HCT116 (cell line): ENCODE results near the gene IQSEC3. TPM values are rescaled to one million over a fixed set of nuclear protein-coding genes. Genes with fewer than 3 reads are reported as not detected.

Experiments
- ATAC-seq: fragments of 200-7000 bp; cut with Tn5 transposase; 2 replicates; pipeline ENCODE4 v1.9.1; 2020; ENCODE audit warnings: mild to moderate bottlenecking, moderate library complexity
- BruUV-seq: library from RNA; stranded (reverse); fragments of 400-500 nt; replicated peaks from 2 replicates; lab custom pipeline; 2021; lab: Mats Ljungman, UMichigan
- CTCF ChIA-PET: fragments of 300-600 bp; sonication (Branson Sonifier 250); formaldehyde crosslinking; loops from one replicate; lab custom pipeline; 2021; ENCODE audit warnings: antibody characterized with exemption; lab: Charles Lee
- POLR2A ChIA-PET: fragments of 300-600, 350-600 bp; sonication (Branson Sonifier 250); formaldehyde crosslinking; loops from one replicate; lab custom pipeline; 2021; ENCODE audit warnings: antibody characterized with exemption; lab: Charles Lee
- RAD21 ChIA-PET, 2 experiments: fragments of 300-600 bp; sonication (Branson Sonifier 250); formaldehyde crosslinking; loops; one replicate each; lab custom pipeline; 2023; ENCODE audit warnings: low total read pairs in 2 of 2; ENCODE audit not compliant: uncharacterized antibody in 2 of 2, unreplicated experiment in 2 of 2, low non-redundant PET in 1 of 2; lab: Charles Lee
- DNase-seq: peaks from one replicate; pipeline ENCODE4 v3.0.0-alpha.2; 2010; ENCODE audit warnings: low read depth, low spot score
- H2AFZ ChIP-seq: fragments of 200-600 bp; shearing (Covaris generic), sonication (generic); 2 replicates; pipeline ENCODE4 v1.6.1; 2017; ENCODE audit warnings: low read depth, mixed run types, mixed read lengths, antibody characterized with exemption, low read length; ENCODE audit not compliant: poor library complexity, severe bottlenecking
- H3K27ac ChIP-seq: 2 replicates; pipeline ENCODE4 v1.5.1; 2012; ENCODE audit warnings: low read depth, low read length
- H3K27me3 ChIP-seq: fragments of 200-600 bp; sonication (generic); 2 replicates; pipeline ENCODE4 v1.6.1; 2016; ENCODE audit warnings: mixed run types, low read length, mixed read lengths; ENCODE audit not compliant: insufficient read depth
- H3K36me3 ChIP-seq, 2 experiments: fragments of 200-500 bp in 1 of 2; fragments of 200-600 bp in 1 of 2; sonication (Bioruptor generic) in 1 of 2; sonication (generic) in 1 of 2; 2 replicates each; pipeline versions ENCODE4 v1.5.1 to v1.6.1; 2014 to 2016; ENCODE audit warnings: low read length in 2 of 2, inconsistent platforms in 1 of 2, mixed read lengths in 1 of 2, mixed run types in 1 of 2; ENCODE audit not compliant: insufficient read depth in 2 of 2, control insufficient read depth in 1 of 2
- H3K4me1 ChIP-seq, 2 experiments: fragments of 200-600 bp in 1 of 2; sonication (generic) in 1 of 2; 2 replicates each; pipeline versions ENCODE4 v1.5.1 to v1.6.1; 2012 to 2017; ENCODE audit warnings: low read length in 2 of 2, inconsistent platforms in 1 of 2, mild to moderate bottlenecking in 1 of 2, mixed read lengths in 1 of 2, mixed run types in 1 of 2, moderate library complexity in 1 of 2; ENCODE audit not compliant: insufficient read depth in 2 of 2, control insufficient read depth in 1 of 2
- H3K4me2 ChIP-seq: fragments of 200-600 bp; sonication (generic); 2 replicates; pipeline ENCODE4 v1.6.1; 2017; ENCODE audit warnings: mixed run types, low read length, mixed read lengths
- H3K4me3 ChIP-seq, 2 experiments: fragments of 200-600 bp in 1 of 2; sonication (generic) in 1 of 2; replicated peaks in 1 of 2; 2 replicates each; pipeline ENCODE4 v1.5.1; 2011 to 2016; ENCODE audit warnings: low read length in 2 of 2, control low read depth in 1 of 2, low read depth in 1 of 2, mild to moderate bottlenecking in 1 of 2, mixed read lengths in 1 of 2, mixed run types in 1 of 2
- H3K79me2 ChIP-seq: fragments of 200-600 bp; sonication (generic); 2 replicates; pipeline ENCODE4 v1.6.1; 2017; ENCODE audit warnings: mild to moderate bottlenecking, mixed run types, low read length, moderate library complexity, mixed read lengths; ENCODE audit not compliant: insufficient read depth
- H3K9ac ChIP-seq: fragments of 200-600 bp; sonication (generic); 2 replicates; pipeline ENCODE4 v1.6.1; 2016; ENCODE audit warnings: low read length, mixed read lengths
- H3K9me2 ChIP-seq: fragments of 200-600 bp; sonication (generic), shearing (Covaris generic); 2 replicates; pipeline ENCODE4 v1.6.1; 2017; ENCODE audit warnings: mixed run types, mild to moderate bottlenecking, moderate library complexity; ENCODE audit not compliant: insufficient read depth
- H3K9me3 ChIP-seq, 2 experiments: fragments of 200-500 bp in 1 of 2; fragments of 200-600 bp in 1 of 2; sonication (Bioruptor generic) in 1 of 2; sonication (generic) in 1 of 2; 2 replicates each; pipeline ENCODE4 v1.6.1; 2014 to 2017; ENCODE audit warnings: low read length in 2 of 2, mixed read lengths in 2 of 2, inconsistent platforms in 1 of 2, low read depth in 1 of 2, mild to moderate bottlenecking in 1 of 2, mixed run types in 1 of 2, moderate library complexity in 1 of 2; ENCODE audit not compliant: control insufficient read depth in 1 of 2, insufficient read depth in 1 of 2
- H4K20me1 ChIP-seq: fragments of 200-600 bp; sonication (generic), shearing (Covaris generic); 2 replicates; pipeline ENCODE4 v1.6.1; 2017; ENCODE audit warnings: mixed run types, mild to moderate bottlenecking, moderate library complexity; ENCODE audit not compliant: insufficient read depth
- CBX3 ChIP-seq: IDR thresholded peaks from 2 replicates; pipeline ENCODE4 v1.6.1; 2012; ENCODE audit warnings: low read depth
- CTCF ChIP-seq, 3 experiments: fragments of 200-600 bp in 1 of 3; sonication (generic) in 1 of 3; IDR thresholded peaks in 2 of 3; conservative IDR thresholded peaks in 1 of 3; 2 replicates each; pipeline ENCODE4 v1.5.1; 2012 to 2017; ENCODE audit warnings: low read depth in 2 of 3, low read length in 2 of 3, antibody characterized with exemption in 1 of 3, borderline replicate concordance in 1 of 3, control low read depth in 1 of 3, mild to moderate bottlenecking in 1 of 3, mixed read lengths in 1 of 3, mixed run types in 1 of 3, moderate library complexity in 1 of 3; ENCODE audit not compliant: insufficient read depth in 1 of 3
- EGR1 ChIP-seq: IDR thresholded peaks from 2 replicates; pipeline ENCODE4 v1.6.1; 2012; ENCODE audit warnings: low read depth
- JUND ChIP-seq: IDR thresholded peaks from 2 replicates; pipeline ENCODE4 v1.6.1; 2012
- POLR2AphosphoS5 ChIP-seq: IDR thresholded peaks from 2 replicates; pipeline ENCODE4 v1.6.1; 2011; ENCODE audit warnings: mild to moderate bottlenecking, low read depth, low read length, moderate library complexity
- RAD21 ChIP-seq: IDR thresholded peaks from 2 replicates; pipeline ENCODE4 v1.6.1; 2012; ENCODE audit warnings: low read depth, mild to moderate bottlenecking
- SP1 ChIP-seq: IDR thresholded peaks from 2 replicates; pipeline ENCODE4 v1.6.1; 2012; ENCODE audit warnings: low read depth
- YY1 ChIP-seq: IDR thresholded peaks from 2 replicates; pipeline ENCODE4 v1.6.1; 2011; ENCODE audit warnings: low read length, low read depth, moderate library complexity, mild to moderate bottlenecking; ENCODE audit not compliant: insufficient replicate concordance; ENCODE audit errors: extremely low read depth
- ZFX ChIP-seq: fragments of 450-650 bp; IDR thresholded peaks from 2 replicates; pipeline ENCODE4 v1.6.1; 2017
- ZNF274 ChIP-seq: fragments of 200-500 bp; sonication (Bioruptor generic); IDR thresholded peaks from 2 replicates; pipeline ENCODE4 v1.6.1; 2014; ENCODE audit warnings: mild to moderate bottlenecking, low read depth, low read length, inconsistent platforms
- intact Hi-C: fragments of 100-400 bp; cut with micrococcal nuclease; formaldehyde crosslinking; loops from 2 replicates; pipeline ENCODE4 v1.10.0; 2022
- total RNA-seq: library from RNA; stranded (reverse); gene quantifications from one replicate; pipeline ENCODE4 v1.2.1, GENCODE V29; 2021; ENCODE audit not compliant: unreplicated experiment

IQSEC3 gene
- total RNA-seq, 1 experiment from 2014 or later: not detected

- H4K20me1 ChIP-seq: no peaks in the 10 kb centered on the region
- peaks cover 0 to 8% of the 10 kb centered on the region in 2 experiments; a peak in 1 of 4 replicates for H3K4me1 ChIP-seq
- H2AFZ ChIP-seq: no peak overlapping the region
- H3K9me2 ChIP-seq: no peaks in the 10 kb centered on the region
- H3K36me3 ChIP-seq: no peaks in the 10 kb centered on the region
- no peaks in the 10 kb centered on the region for H3K9me3 ChIP-seq
- H3K27me3 ChIP-seq: peaks cover 4% of the 10 kb centered on the region; the same call in 1 of the 2 replicates
- ATAC-seq (no peak), DNase-seq (no peak)
- ChIA-PET POLR2A (no interaction called here), RAD21 (interaction anchor here in 1 of 2 experiments (0.8 kb wide), 1 partner anchor 24 kb away, joined by 3 read pairs; no protein-coding TSS in a partner anchor), CTCF (interaction anchor here (0.6 to 1.9 kb wide), 4 partner anchors 15 to 67 kb away, joined by 3 to 6 read pairs (median 4); no protein-coding TSS in a partner anchor)
- BruUV-seq: no TSS peak
- H3K9ac ChIP-seq: no peak overlapping the region
- H3K4me3 ChIP-seq: no peak overlapping the region
- no peak for TF ChIP-seq CTCF (IDR thresholded peaks at IDR 0.05 in 2 of 3, conservative IDR thresholded peaks at IDR 0.05 in 1 of 3; ENCODE audit: borderline replicate concordance in 1 of 3, insufficient read depth in 1 of 3, low read depth in 2 of 3, low read length in 2 of 3)
- TF ChIP-seq ZFX: no peak
- no peak overlapping the region for H3K4me2 ChIP-seq
- no peaks in the 10 kb centered on the region for H3K79me2 ChIP-seq
- intact Hi-C loops: no loop called here
- no peak overlapping the region for H3K27ac ChIP-seq
Measured at GRCh38 chr12:152440-152839, 85.9 kb downstream of the IQSEC3 start.

GRCh38 chr12:153080-153746 lies 86.6 kb downstream of the IQSEC3 start:
- Histone ChIP-seq H3K27ac (no peak overlapping the region), H3K9ac (no peak overlapping the region), H3K79me2 (no peaks in the 10 kb centered on the region), H3K4me3 (no peak overlapping the region), H3K4me2 (no peak overlapping the region), H3K9me2 (no peaks in the 10 kb centered on the region), H4K20me1 (no peaks in the 10 kb centered on the region), H3K27me3 (peaks cover 4% of the 10 kb centered on the region; the same call in 1 of the 2 replicates), H3K9me3 (no peaks in the 10 kb centered on the region), H3K36me3 (no peaks in the 10 kb centered on the region), H3K4me1 (peaks cover 0 to 8% of the 10 kb centered on the region in 2 experiments; a peak in 1 of 4 replicates), H2AFZ (no peak overlapping the region)
- POLR2A ChIA-PET: no interaction called here
- ATAC-seq: peak; percentile 99
- no TSS peak for BruUV-seq
- intact Hi-C loops: no loop called here
- TF ChIP-seq ZNF274 (no peak), YY1 (peak; percentile 57), CTCF (IDR thresholded peaks at IDR 0.05 in 2 of 3, conservative IDR thresholded peaks at IDR 0.05 in 1 of 3; ENCODE audit: borderline replicate concordance in 1 of 3, insufficient read depth in 1 of 3, low read depth in 2 of 3, low read length in 2 of 3) (peak; percentile 94 to 99 (median 98)), JUND (no peak), POLR2AphosphoS5 (peak; percentile 35; the same call in 1 of the 2 replicates), RAD21 (peak; percentile 89), SP1 (no peak), EGR1 (no peak), CBX3 (0 out of 2 replicates have a peak, but pooled peaks have one; percentile 24)
- CTCF ChIA-PET: interaction anchor here (0.6 to 1.9 kb wide), 7 partner anchors 13 to 67 kb away, joined by 3 to 9 read pairs (median 3); no protein-coding TSS in a partner anchor
- RAD21 ChIA-PET: interaction anchor here (0.6 to 0.8 kb wide), 2 partner anchors 24 to 50 kb away, joined by 3 to 4 read pairs; no protein-coding TSS in a partner anchor
- DNase-seq: peak; percentile 56
